Measurements from ENCODE around the gene CDH23. TPM values are rescaled to one million over a fixed set of nuclear protein-coding genes. Genes with fewer than 3 reads are reported as not detected.

CDH23 gene
- total and polyA plus RNA-seq, 2 of the 8 experiments (the other 6 are each of a cell fraction or from before 2014, with no cell fraction given): 1.9 to 4.9 TPM

DNA sequence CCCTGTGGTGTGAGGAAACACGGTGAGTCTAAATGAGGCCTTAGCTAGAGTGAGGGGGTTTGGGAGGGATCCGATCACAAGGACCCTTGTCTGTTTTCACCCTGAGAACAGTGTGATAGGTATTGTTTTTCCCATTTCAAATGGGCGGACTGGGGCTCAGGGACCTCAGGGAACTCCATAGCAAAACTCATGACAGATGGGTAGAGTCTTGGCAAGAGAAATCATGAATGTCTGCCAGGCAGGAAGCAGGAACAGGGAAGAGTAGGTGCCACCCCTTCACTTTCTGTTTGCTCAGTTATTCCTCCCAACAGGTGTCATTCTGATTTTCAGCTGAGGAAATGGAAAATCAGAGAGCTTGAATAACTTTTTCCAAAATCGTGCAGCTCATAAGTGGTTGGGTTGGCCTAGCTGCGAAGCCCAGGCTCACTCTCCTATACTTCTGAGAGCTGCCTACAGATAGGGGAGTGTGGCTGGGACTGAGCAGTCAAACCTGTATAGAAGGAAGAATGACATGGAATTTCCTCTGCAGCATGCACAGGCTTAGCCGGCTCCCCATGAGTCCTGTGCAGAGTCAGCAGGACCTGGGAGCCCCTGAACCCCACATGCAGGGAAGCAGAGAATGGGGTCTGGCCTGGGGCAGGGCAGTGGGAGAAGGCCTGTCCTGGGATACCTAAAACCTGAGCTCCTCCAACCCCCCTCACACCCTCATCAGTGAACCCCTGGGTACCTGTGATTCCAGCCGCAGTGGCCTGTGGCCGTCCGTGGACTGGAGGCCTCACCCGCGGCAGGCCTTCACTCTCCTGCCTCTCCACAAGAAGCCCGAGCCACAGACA lies 340.5 kb downstream of the CDH23 start:
- DNase-seq (ENCODE audit: low read depth in 1 of 2, low spot score in 2 of 2) (no peak), FAIRE-seq (no peak)
- no peaks in the 10 kb centered on the region for H3K9me3 ChIP-seq (ENCODE audit: insufficient read depth in 2 of 2, low read depth in 1 of 2, low read length in 1 of 2)
- H2BK5ac ChIP-seq (ENCODE audit: low read depth, low read length): no peak overlapping the region
- WGBS, 2 experiments (ENCODE audit: extremely low coverage in 1 of 2, insufficient coverage in 1 of 2, insufficient read length in 1 of 2, insufficient replicate concordance in 2 of 2, low coverage in 1 of 2, low lambda C conversion rate in 2 of 2, missing lambda C conversion rate in 1 of 2): 94% methylated on average over 12 of the region's 12 CpGs; no CpG with 5 or more reads in 1 of the 2 experiments
- H2BK120ac ChIP-seq (replicated peaks; ENCODE audit: low read depth, low read length): no peak overlapping the region
- H4K91ac ChIP-seq (replicated peaks; ENCODE audit: insufficient read length, low read length): no peak overlapping the region
- H3K4me1 ChIP-seq (replicated peaks in 1 of 4; ENCODE audit: control insufficient read depth in 3 of 4, insufficient read depth in 4 of 4, low read length in 3 of 4): peaks cover 0 to 9% (median 4%) of the 10 kb centered on the region in 4 experiments; a peak in 4 of 7 replicates
- H3K23ac ChIP-seq (ENCODE audit: insufficient read length): no peak overlapping the region
- H3K23me2 ChIP-seq (ENCODE audit: low read depth, low read length): no peaks in the 10 kb centered on the region
- no peak overlapping the region for H2AK5ac ChIP-seq (ENCODE audit: low read depth, low read length)
- H4K8ac ChIP-seq (ENCODE audit: extremely low read depth, insufficient read depth, low read length): no peak overlapping the region
- ChIA-PET CTCF (ENCODE audit: partially characterized antibody) (interaction anchor here (1.3 to 2.3 kb wide), 4 partner anchors 8 to 76 kb away, joined by 3 to 9 read pairs (median 6); no protein-coding TSS in a partner anchor), POLR2A (ENCODE audit: partially characterized antibody) (no interaction called here)
- H3K4me3 ChIP-seq (ENCODE audit: extremely low read depth in 1 of 4, insufficient read depth in 2 of 4, low read depth in 3 of 4, low read length in 4 of 4): no peak overlapping the region
- H3K14ac ChIP-seq (ENCODE audit: insufficient read length): no peak overlapping the region
- H3K79me2 ChIP-seq (ENCODE audit: control insufficient read depth in 1 of 2, insufficient read depth in 2 of 2, low read length in 2 of 2): no peaks in the 10 kb centered on the region
- H3K9ac ChIP-seq (replicated peaks in 1 of 4; ENCODE audit: extremely low read depth in 1 of 4, low read depth in 3 of 4, low read length in 3 of 4): no peak overlapping the region
- H3K79me1 ChIP-seq (ENCODE audit: low read depth, low read length): no peaks in the 10 kb centered on the region
- no peak overlapping the region for H3K4me2 ChIP-seq (ENCODE audit: insufficient read depth in 1 of 2, low read depth in 2 of 2, low read length in 2 of 2)
- no peak overlapping the region; the same call in 1 of the 2 replicates for H2BK15ac ChIP-seq (ENCODE audit: low read length)
- no peak overlapping the region for H2AFZ ChIP-seq (ENCODE audit: low read length)
- no peak overlapping the region for H2BK20ac ChIP-seq (ENCODE audit: low read length)
- no peak overlapping the region for H3K56ac ChIP-seq (replicated peaks; ENCODE audit: insufficient read length, low read depth, low read length)
- H4K20me1 ChIP-seq (replicated peaks in 1 of 2; ENCODE audit: control insufficient read depth in 1 of 2, insufficient read depth in 2 of 2, low read length in 2 of 2): no peaks in the 10 kb centered on the region
- H3K4ac ChIP-seq (replicated peaks; ENCODE audit: insufficient read length, low read depth, low read length): no peak overlapping the region
- H3K18ac ChIP-seq (ENCODE audit: extremely low read depth, low read length): no peak overlapping the region
- no peaks in the 10 kb centered on the region for H3K27me3 ChIP-seq (replicated peaks in 1 of 4; ENCODE audit: control insufficient read depth in 3 of 4, extremely low read depth in 1 of 4, insufficient read depth in 3 of 4, low read length in 3 of 4)
- H3K36me3 ChIP-seq (ENCODE audit: control insufficient read depth in 2 of 4, insufficient read depth in 4 of 4, low read length in 3 of 4): no peaks in the 10 kb centered on the region
- no peak for TF ChIP-seq SP2 (IDR thresholded peaks at IDR 0.05; ENCODE audit: low read length)
- TF ChIP-seq RBBP5 (IDR thresholded peaks at IDR 0.05; ENCODE audit: borderline replicate concordance, low read depth, low read length): no peak
- TF ChIP-seq CTCF (IDR thresholded peaks at IDR 0.05; ENCODE audit: control extremely low read depth in 1 of 3, insufficient read depth in 1 of 3, low read depth in 1 of 3, low read length in 3 of 3): no peak
- no peak overlapping the region; the same call in 1 of the 2 replicates for H2BK12ac ChIP-seq (ENCODE audit: low read depth, low read length)
- H3K27ac ChIP-seq (ENCODE audit: low read depth, low read length): no peak overlapping the region
- no peak overlapping the region for H4K5ac ChIP-seq (ENCODE audit: insufficient read length, low read depth, low read length)
